PC-3 (cell line): Measurements from ENCODE around the gene CERS1. TPM values are rescaled to one million over a fixed set of nuclear protein-coding genes. Genes with fewer than 3 reads are reported as not detected.

Source experiments
- ATAC-seq: fragments of 200-7000 bp; cut with Tn5 transposase; 2 replicates; pipeline ENCODE4 v1.9.1; 2020; ENCODE audit warnings: mild to moderate bottlenecking, moderate library complexity
- BruUV-seq: library from RNA; stranded (reverse); fragments of 400-500 nt; replicated peaks from 2 replicates; lab custom pipeline; 2021; lab: Mats Ljungman, UMichigan
- CTCF ChIA-PET: fragments of 300-600 bp; sonication (Branson Sonifier 250); formaldehyde crosslinking; loops from one replicate; lab custom pipeline; 2022; ENCODE audit warnings: antibody characterized with exemption; lab: Charles Lee
- POLR2A ChIA-PET: fragments of 300-600 bp; sonication (Branson Sonifier 250); formaldehyde crosslinking; loops from one replicate; lab custom pipeline; 2022; ENCODE audit warnings: antibody characterized with exemption; ENCODE audit not compliant: unreplicated experiment; lab: Charles Lee
- DNase-seq: peaks from one replicate; pipeline ENCODE4 v3.0.0-alpha.2; 2015
- H2AFZ ChIP-seq: fragments of 300-600 bp; sonication (generic); 2 replicates; pipeline ENCODE4 v1.6.0; 2016; ENCODE audit warnings: antibody characterized with exemption, low read length
- H3F3A ChIP-seq: fragments of 300-600 bp; sonication (generic); one replicate; pipeline ENCODE4 v1.6.0; 2017; ENCODE audit warnings: antibody characterized with exemption, low read length, control low read depth, mild to moderate bottlenecking; ENCODE audit not compliant: unreplicated experiment
- H3K27ac ChIP-seq: fragments of 300-600 bp; sonication (generic); 2 replicates; pipeline ENCODE4 v1.5.1; 2016; ENCODE audit warnings: mild to moderate bottlenecking, low read length
- H3K27me3 ChIP-seq: fragments of 300-600 bp; sonication (generic); 2 replicates; pipeline ENCODE4 v1.6.1; 2016; ENCODE audit warnings: low read length, mixed read lengths
- H3K36me3 ChIP-seq: fragments of 300-600 bp; sonication (generic); 2 replicates; pipeline ENCODE4 v1.6.1; 2016; ENCODE audit warnings: low read depth, mixed run types, low read length, mixed read lengths
- H3K4me1 ChIP-seq: fragments of 300-600 bp; sonication (generic); 2 replicates; pipeline ENCODE4 v1.5.1; 2016; ENCODE audit warnings: low read length; ENCODE audit not compliant: insufficient read depth
- H3K4me2 ChIP-seq: fragments of 300-600 bp; sonication (generic); 2 replicates; pipeline ENCODE4 v1.6.0; 2016; ENCODE audit warnings: low read length
- H3K4me3 ChIP-seq: fragments of 300-600 bp; sonication (generic); 2 replicates; pipeline ENCODE4 v1.5.1; 2016; ENCODE audit warnings: mild to moderate bottlenecking, low read length, mixed read lengths
- H3K79me2 ChIP-seq: fragments of 300-600 bp; sonication (generic); 2 replicates; pipeline ENCODE4 v1.6.1; 2017; ENCODE audit warnings: low read length, mixed read lengths
- H3K9ac ChIP-seq: fragments of 300-600 bp; sonication (generic); 2 replicates; pipeline ENCODE4 v1.6.0; 2016; ENCODE audit warnings: mild to moderate bottlenecking, low read length
- H3K9me2 ChIP-seq: fragments of 300-600 bp; sonication (generic); replicated peaks from 2 replicates; pipeline ENCODE4 v1.6.1; 2016; ENCODE audit warnings: mixed run types, low read length, mixed read lengths
- H3K9me3 ChIP-seq: fragments of 300-600 bp; sonication (generic); 2 replicates; pipeline ENCODE4 v1.6.1; 2016; ENCODE audit warnings: low read length, mixed read lengths
- H4K20me1 ChIP-seq: fragments of 300-600 bp; sonication (generic); 2 replicates; pipeline ENCODE4 v1.6.1; 2016; ENCODE audit warnings: low read length, mixed read lengths
- EZH2 ChIP-seq: fragments of 300-600 bp; sonication (generic); IDR thresholded peaks from one replicate; pipeline ENCODE4 v1.6.1; 2017; ENCODE audit warnings: antibody characterized with exemption, mild to moderate bottlenecking, low read length; ENCODE audit not compliant: unreplicated experiment
- EZH2phosphoT487 ChIP-seq: fragments of 300-600 bp; sonication (generic); IDR thresholded peaks from 2 replicates; pipeline ENCODE4 v1.6.1; 2018; ENCODE audit warnings: mild to moderate bottlenecking, antibody characterized with exemption, low read length, borderline replicate concordance
- intact Hi-C: fragments of 100-400 bp; cut with micrococcal nuclease; formaldehyde crosslinking; loops from 2 replicates; pipeline ENCODE4 v1.9.0; 2023
- total RNA-seq: library from RNA; depleted of rRNA; stranded (reverse); fragments of >200 nt; gene quantifications from 2 replicates; pipeline ENCODE4 v1.2.3, GENCODE V29; 2014
- TF ChIP-seq, protein P1 (sequence below): fragments of 300-600 bp; sonication (generic); conservative IDR thresholded peaks from 2 replicates; pipeline ENCODE4 v1.5.1; 2017; ENCODE audit warnings: antibody characterized with exemption, low read depth, mild to moderate bottlenecking, low read length

Gene CERS1
- total RNA-seq, 1 experiment from 2014 or later = 0.95 TPM

DNA sequence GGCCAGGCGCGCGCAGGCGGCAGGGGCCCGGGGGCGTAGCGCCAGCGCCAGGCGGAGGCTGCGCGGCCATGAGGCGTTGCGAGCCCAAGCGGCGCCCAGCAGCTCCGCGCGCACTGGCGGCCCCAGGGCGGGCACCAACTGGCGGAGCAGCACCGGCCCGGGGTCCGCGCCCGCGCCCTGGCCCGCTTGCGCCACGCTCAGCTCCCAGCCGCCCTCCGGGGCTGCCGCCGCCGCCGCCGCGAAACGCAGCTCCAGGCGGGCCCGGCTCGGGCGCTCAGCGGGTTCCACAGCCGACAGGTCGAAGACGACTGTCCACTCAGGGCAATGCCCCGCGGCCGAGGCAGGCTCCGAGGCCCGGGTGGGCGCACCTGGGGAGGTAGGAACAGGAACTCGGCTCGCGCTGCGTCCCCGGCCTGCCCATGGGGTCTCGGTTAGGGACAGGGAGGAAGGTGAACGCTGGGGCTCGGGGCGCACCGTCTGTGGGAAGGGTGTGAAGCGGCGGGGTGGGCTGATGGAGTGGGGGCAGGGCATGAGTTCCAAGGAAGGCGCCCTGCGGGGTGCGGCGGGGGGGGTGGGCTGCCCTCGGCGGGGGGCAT is 26.8 kb downstream of the CERS1 start:
- Histone ChIP-seq H3K9me2 (no peaks in the 10 kb centered on the region), H3K4me2 (no peak overlapping the region), H4K20me1 (peaks cover 3% of the 10 kb centered on the region; the same call in 1 of the 2 replicates), H3F3A (no peaks in the 10 kb centered on the region), H3K27me3 (no peaks in the 10 kb centered on the region), H2AFZ (no peak overlapping the region), H3K36me3 (peaks cover 16% of the 10 kb centered on the region), H3K9ac (no peak overlapping the region), H3K79me2 (no peaks in the 10 kb centered on the region), H3K4me3 (no peak overlapping the region), H3K4me1 (no peaks in the 10 kb centered on the region), H3K9me3 (no peaks in the 10 kb centered on the region), H3K27ac (no peak overlapping the region)
- no peak for DNase-seq
- no peak for TF ChIP-seq EZH2phosphoT487
- TF ChIP-seq, protein P1, sequence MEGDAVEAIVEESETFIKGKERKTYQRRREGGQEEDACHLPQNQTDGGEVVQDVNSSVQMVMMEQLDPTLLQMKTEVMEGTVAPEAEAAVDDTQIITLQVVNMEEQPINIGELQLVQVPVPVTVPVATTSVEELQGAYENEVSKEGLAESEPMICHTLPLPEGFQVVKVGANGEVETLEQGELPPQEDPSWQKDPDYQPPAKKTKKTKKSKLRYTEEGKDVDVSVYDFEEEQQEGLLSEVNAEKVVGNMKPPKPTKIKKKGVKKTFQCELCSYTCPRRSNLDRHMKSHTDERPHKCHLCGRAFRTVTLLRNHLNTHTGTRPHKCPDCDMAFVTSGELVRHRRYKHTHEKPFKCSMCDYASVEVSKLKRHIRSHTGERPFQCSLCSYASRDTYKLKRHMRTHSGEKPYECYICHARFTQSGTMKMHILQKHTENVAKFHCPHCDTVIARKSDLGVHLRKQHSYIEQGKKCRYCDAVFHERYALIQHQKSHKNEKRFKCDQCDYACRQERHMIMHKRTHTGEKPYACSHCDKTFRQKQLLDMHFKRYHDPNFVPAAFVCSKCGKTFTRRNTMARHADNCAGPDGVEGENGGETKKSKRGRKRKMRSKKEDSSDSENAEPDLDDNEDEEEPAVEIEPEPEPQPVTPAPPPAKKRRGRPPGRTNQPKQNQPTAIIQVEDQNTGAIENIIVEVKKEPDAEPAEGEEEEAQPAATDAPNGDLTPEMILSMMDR = no peak
- no peak for TF ChIP-seq EZH2
- ChIA-PET POLR2A (no interaction called here), CTCF (no interaction called here)
- intact Hi-C loops = no loop called here
- no peak for ATAC-seq
- no TSS peak for BruUV-seq

DNA sequence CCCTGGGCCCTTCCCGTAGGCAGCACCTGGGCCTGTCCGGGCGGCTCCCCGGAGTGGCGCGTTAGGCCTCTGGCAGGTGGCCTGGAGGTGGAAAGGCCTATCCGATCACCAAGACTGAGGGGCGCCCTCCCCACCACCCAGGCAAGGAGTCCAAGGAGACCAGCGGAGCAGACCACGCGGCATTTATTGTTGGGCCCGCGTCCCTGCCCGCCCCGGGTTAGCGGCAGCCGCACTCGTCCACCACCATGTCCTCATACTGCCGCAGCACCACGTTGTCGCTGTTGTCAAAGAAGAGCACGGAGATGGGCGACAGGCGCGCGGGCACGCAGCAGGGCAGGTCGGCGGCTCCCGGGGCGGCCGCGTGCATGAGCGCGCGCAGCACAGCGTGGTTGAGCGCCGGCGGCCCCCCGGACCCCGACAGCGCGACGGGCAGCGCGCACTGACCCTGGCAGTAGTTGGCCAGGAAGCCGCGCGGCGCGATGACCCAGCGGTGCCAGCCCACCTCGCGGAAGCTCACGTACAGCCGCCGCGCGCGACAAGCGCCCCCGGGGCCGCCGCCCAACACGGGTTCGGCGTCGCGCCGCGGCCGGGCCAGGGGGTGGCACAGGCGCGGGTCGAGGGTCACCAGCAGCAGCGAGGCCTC is 27.5 kb downstream of the CERS1 start:
- Histone ChIP-seq H4K20me1 (peaks cover 3% of the 10 kb centered on the region; the same call in 1 of the 2 replicates), H2AFZ (no peak overlapping the region), H3K9ac (no peak overlapping the region), H3K9me3 (no peaks in the 10 kb centered on the region), H3K79me2 (no peaks in the 10 kb centered on the region), H3K4me1 (no peaks in the 10 kb centered on the region), H3F3A (no peaks in the 10 kb centered on the region), H3K4me3 (no peak overlapping the region), H3K4me2 (no peak overlapping the region), H3K27ac (no peak overlapping the region), H3K9me2 (no peaks in the 10 kb centered on the region), H3K27me3 (no peaks in the 10 kb centered on the region), H3K36me3 (peaks cover 20% of the 10 kb centered on the region)
- DNase-seq (no peak), ATAC-seq (no peak)
- TF ChIP-seq EZH2 (no peak), EZH2phosphoT487 (no peak)
- TF ChIP-seq, protein P1 = no peak
- no TSS peak for BruUV-seq
- POLR2A ChIA-PET = no interaction called here
- intact Hi-C loops = no loop called here
- CTCF ChIA-PET = no interaction called here

DNA sequence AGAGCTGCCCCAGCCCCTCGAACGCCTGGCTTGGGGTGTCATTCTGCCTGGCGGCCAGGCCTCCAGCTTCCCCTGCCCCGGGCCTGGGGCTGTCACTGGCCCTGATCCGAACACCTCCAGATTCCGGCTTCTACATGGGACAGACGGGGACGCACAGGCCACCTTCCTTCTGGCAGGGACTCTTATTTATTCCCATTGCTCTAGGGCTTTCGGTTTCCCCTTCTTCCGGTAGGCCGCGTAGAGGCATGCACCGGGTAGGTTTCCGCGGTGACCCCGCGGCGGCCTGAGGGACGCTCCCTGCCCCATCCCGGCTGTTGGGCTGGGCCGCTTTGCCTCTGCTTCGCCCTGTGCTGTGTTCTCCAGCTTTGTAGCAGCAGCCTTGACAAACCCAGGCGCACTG is 28.2 kb downstream of the CERS1 start:
- Histone ChIP-seq H3K27ac (no peak overlapping the region), H3K9me3 (no peaks in the 10 kb centered on the region), H3K4me2 (no peak overlapping the region), H3K36me3 (peaks cover 28% of the 10 kb centered on the region), H3K9me2 (no peaks in the 10 kb centered on the region), H3K79me2 (no peaks in the 10 kb centered on the region), H3K4me3 (no peak overlapping the region), H3F3A (no peaks in the 10 kb centered on the region), H3K9ac (no peak overlapping the region), H3K4me1 (no peaks in the 10 kb centered on the region), H4K20me1 (peaks cover 3% of the 10 kb centered on the region; the same call in 1 of the 2 replicates), H2AFZ (no peak overlapping the region), H3K27me3 (no peaks in the 10 kb centered on the region)
- ATAC-seq = no peak
- intact Hi-C loops = no loop called here
- DNase-seq = no peak
- ChIA-PET CTCF (no interaction called here), POLR2A (no interaction called here)
- TF ChIP-seq, protein P1 = no peak
- no peak for TF ChIP-seq EZH2
- no peak for TF ChIP-seq EZH2phosphoT487
- TSS peak; percentile 52 for BruUV-seq
